ENCODE measurements around the gene MYBBP1A.

- no peak for TF ChIP-seq CTCF (IDR thresholded peaks at IDR 0.05; ENCODE audit: low read depth, low read length, poor library complexity, severe bottlenecking)
- no peak for TF ChIP-seq EZH2phosphoT487 (IDR thresholded peaks at IDR 0.05; ENCODE audit: borderline replicate concordance, low read length)
Measured at GRCh38 chr17:4549781-4550533, 5.2 kb downstream of the MYBBP1A start.

Measured in DOHH2 (cell line).